Measurements from ENCODE around the gene KDM4C.

DNA sequence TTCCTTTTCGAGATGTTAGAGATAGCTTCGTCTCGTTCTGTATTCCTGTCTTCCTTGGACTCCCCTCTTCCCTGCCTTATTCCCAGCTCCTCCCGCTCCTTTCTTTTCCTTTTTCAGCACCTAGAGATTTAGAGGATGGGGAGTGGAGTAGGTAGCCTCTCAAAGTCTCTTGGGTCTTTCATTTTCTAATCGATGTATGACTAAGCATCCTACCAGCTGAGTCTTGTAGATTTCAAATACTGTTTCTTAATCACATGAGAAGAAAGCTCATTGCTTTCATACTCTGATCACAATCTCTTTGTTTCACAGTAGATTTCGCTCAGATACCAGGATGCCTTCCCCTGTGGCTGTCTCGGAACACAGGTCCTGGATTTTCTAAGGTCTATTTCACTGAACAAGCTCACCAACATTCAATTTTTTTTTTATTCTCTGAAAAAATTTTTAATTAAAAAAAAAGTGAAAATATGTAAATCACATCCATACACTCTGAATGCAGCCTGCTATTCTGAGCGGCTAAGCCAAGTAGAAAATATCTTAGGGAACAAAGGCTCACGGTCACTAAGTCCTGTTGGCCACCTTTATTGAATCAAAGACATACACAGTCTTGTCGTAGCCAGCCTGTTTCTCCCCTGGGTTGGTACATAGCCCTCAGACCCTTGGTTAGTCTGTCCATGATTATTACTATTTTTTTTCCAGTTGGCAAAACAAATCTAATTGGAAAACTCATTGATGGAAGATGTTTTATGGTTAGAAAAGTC is 413.8 kb downstream of the KDM4C start:
- TF ChIP-seq RAD21 (IDR thresholded peaks at IDR 0.05 in 1 of 2, conservative IDR thresholded peaks at IDR 0.05 in 1 of 2; ENCODE audit: low read depth in 2 of 2, low read length in 2 of 2) (no peak), POLR2A (IDR thresholded peaks at IDR 0.05; ENCODE audit: control extremely low read depth in 1 of 2, low read depth in 2 of 2, low read length in 2 of 2) (no peak)
- TF ChIP-seq, protein P1, sequence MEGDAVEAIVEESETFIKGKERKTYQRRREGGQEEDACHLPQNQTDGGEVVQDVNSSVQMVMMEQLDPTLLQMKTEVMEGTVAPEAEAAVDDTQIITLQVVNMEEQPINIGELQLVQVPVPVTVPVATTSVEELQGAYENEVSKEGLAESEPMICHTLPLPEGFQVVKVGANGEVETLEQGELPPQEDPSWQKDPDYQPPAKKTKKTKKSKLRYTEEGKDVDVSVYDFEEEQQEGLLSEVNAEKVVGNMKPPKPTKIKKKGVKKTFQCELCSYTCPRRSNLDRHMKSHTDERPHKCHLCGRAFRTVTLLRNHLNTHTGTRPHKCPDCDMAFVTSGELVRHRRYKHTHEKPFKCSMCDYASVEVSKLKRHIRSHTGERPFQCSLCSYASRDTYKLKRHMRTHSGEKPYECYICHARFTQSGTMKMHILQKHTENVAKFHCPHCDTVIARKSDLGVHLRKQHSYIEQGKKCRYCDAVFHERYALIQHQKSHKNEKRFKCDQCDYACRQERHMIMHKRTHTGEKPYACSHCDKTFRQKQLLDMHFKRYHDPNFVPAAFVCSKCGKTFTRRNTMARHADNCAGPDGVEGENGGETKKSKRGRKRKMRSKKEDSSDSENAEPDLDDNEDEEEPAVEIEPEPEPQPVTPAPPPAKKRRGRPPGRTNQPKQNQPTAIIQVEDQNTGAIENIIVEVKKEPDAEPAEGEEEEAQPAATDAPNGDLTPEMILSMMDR (IDR thresholded peaks at IDR 0.05; ENCODE audit: control extremely low read depth in 1 of 3, insufficient read depth in 1 of 3, low read depth in 1 of 3, low read length in 3 of 3): no peak

Data from H1 (cell line).